ENCODE data around the gene C4orf17.

The C4orf17 gene

GRCh38 chr4:99571883-99572282 lies 61.1 kb downstream of the C4orf17 start:
- Histone ChIP-seq H3K4me3 (no peak overlapping the region), H3K27me3 (no peaks in the 10 kb centered on the region), H3K9me3 (replicated peaks in 1 of 11) (no peaks in the 10 kb centered on the region), H4K20me1 (no peaks in the 10 kb centered on the region), H3K27ac (no peak overlapping the region), H3K4me2 (no peak overlapping the region), H3K36me3 (no peaks in the 10 kb centered on the region), H3K9ac (no peak overlapping the region), H3K4me1 (peaks cover 0 to 15% (median 0%) of the 10 kb centered on the region in 10 experiments; a peak in 5 of 20 replicates)
- no peak for TF ChIP-seq Cebpa-rat (IDR thresholded peaks at IDR 0.05)

- H3K27ac ChIP-seq: no peak overlapping the region
- no peak overlapping the region for H3K4me3 ChIP-seq
- H3K4me2 ChIP-seq: no peak overlapping the region
- H3K9ac ChIP-seq: no peak overlapping the region
- no peaks in the 10 kb centered on the region for H3K36me3 ChIP-seq
- H3K9me3 ChIP-seq (replicated peaks in 1 of 11): no peaks in the 10 kb centered on the region
- TF ChIP-seq Cebpa-rat (IDR thresholded peaks at IDR 0.05): no peak
- H4K20me1 ChIP-seq: no peaks in the 10 kb centered on the region
- H3K27me3 ChIP-seq: no peaks in the 10 kb centered on the region
- H3K4me1 ChIP-seq: peaks cover 0 to 15% (median 0%) of the 10 kb centered on the region in 10 experiments; a peak in 5 of 20 replicates
Measured at GRCh38 chr4:99572527-99573240, 61.9 kb downstream of the C4orf17 start.

DNA sequence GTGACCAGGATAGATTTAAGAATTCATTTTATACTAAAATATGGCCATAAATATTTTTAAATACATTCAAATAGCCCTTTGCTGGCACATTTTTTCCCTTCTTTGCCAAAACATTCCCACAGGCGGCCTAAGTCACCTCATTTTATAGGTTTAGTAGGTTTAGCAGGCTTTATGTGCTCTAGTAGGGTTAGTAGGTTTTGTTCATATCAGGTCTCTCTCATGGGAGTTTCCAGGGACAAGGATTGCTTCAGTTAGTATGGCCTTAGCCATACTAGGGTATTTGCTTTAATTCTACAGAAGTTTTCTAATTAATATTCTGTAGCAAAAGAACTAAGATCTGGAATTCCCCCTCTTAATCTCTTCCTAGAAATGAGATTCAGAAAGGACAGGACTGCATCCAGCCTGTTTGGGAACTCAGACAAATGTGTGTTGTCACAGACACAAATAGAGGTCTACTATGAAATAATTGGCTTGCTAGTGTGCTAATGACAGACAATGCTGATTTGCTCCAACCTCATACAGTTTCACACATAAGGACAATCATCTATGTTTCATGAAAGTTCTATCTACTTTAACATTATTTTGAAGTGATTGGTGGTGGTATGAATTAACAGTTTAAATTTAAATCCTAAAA lies 63.0 kb downstream of the C4orf17 start:
- no peak overlapping the region for H3K9ac ChIP-seq
- H3K27me3 ChIP-seq: no peaks in the 10 kb centered on the region
- peaks cover 0 to 15% (median 0%) of the 10 kb centered on the region in 10 experiments; a peak in 5 of 20 replicates for H3K4me1 ChIP-seq

DNA sequence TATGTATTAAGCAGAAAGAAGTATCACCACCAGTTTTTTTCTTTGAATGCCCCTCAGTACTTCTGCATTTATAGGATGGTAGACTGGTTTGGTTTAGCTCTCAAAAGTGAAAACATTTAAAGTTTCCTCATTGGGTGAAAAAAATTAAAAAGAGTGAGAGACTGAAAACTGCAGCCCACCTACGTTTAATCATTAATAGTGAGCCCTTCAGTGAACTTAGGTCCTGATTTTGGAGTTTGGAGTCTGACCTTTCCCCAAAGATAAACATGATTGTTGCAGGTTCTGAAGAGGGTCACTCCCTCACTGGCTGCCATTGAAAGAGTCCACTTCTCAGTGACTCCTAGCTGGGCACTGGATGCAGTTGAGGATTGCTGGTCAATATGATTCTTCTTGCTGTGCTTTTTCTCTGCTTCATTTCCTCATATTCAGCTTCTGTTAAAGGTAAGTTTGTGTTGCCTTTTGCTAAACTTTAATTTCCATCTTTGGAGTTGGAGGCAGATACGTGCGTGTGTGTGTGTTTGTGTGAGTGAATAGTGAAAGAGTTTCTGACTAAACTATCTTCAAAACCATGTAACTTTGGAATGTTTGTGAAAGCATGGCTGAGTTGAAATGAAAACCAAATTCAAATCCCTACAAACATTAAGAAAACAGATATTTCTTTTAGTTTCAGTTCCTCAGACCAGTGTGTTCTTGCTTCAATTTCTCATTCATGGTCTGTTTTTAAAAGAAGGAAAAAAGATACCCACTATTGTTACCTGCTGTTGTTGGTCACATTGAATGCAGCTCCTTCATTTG lies 63.9 kb downstream of the C4orf17 start, which contains the start of gene MTTP:
Gene MTTP (plus strand): TSS at position 295 of the 795 bp plus-strand sequence. CDS start 86 bp downstream, at position 381.
- Histone ChIP-seq H3K9ac (peak within 1 kb of the TSS in 1 of 11 experiments; percentile 21; a peak in 1 of 22 replicates), H4K20me1 (no peaks in the 10 kb centered on the region), H3K27me3 (no peaks in the 10 kb centered on the region), H3K4me2 (peak within 1 kb of the TSS in 5 of 11 experiments; percentile 6 to 56 (median 38); a peak in 6 of 22 replicates), H3K4me1 (peaks cover 0 to 15% (median 0%) of the 10 kb centered on the region in 10 experiments; a peak in 5 of 20 replicates), H3K9me3 (replicated peaks in 1 of 11) (no peaks in the 10 kb centered on the region), H3K4me3 (no peak within 1 kb of the TSS), H3K27ac (peak within 1 kb of the TSS in 4 of 11 experiments; percentile 11 to 59 (median 42); a peak in 5 of 22 replicates), H3K36me3 (no peaks in the 10 kb centered on the region)
- no peak for TF ChIP-seq Cebpa-rat (IDR thresholded peaks at IDR 0.05)

More for the DNA sequence above, 63.0 kb downstream of the C4orf17 start:
- H3K4me3 ChIP-seq: no peak overlapping the region
- H4K20me1 ChIP-seq: no peaks in the 10 kb centered on the region
- H3K36me3 ChIP-seq: no peaks in the 10 kb centered on the region
- TF ChIP-seq Cebpa-rat (IDR thresholded peaks at IDR 0.05): no peak
- H3K9me3 ChIP-seq (replicated peaks in 1 of 11): no peaks in the 10 kb centered on the region
- H3K27ac ChIP-seq: no peak overlapping the region
- H3K4me2 ChIP-seq: no peak overlapping the region

- no peaks in the 10 kb centered on the region for H4K20me1 ChIP-seq
- no peaks in the 10 kb centered on the region for H3K36me3 ChIP-seq
- H3K27me3 ChIP-seq: no peaks in the 10 kb centered on the region
- H3K9ac ChIP-seq: no peak overlapping the region
- peaks cover 0 to 15% (median 0%) of the 10 kb centered on the region in 10 experiments; a peak in 5 of 20 replicates for H3K4me1 ChIP-seq
- H3K4me2 ChIP-seq: no peak overlapping the region
- H3K27ac ChIP-seq: no peak overlapping the region
- H3K9me3 ChIP-seq (replicated peaks in 1 of 11): no peaks in the 10 kb centered on the region
- TF ChIP-seq Cebpa-rat (IDR thresholded peaks at IDR 0.05): no peak
- no peak overlapping the region for H3K4me3 ChIP-seq
Measured at GRCh38 chr4:99578714-99579113, 67.9 kb downstream of the C4orf17 start.

DNA sequence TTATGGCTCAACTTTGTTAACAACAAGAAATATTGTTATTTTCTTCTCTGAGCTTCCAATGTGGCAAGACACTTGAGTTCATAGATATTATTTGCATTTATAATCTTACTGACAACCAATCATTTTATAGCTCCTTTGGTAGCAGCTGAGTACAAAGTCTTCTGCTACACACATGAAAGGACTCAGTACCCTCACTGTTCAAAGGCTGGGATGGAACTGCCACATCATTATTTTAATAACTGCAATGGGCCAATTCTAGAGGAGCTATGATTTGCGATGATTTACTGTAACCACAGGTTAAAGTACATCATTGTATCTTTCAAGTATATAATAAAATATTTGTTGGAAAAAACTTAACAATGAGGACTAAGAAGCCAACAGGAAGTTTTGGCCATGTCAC lies 74.7 kb downstream of the C4orf17 start:
- Histone ChIP-seq H3K4me3 (no peak overlapping the region), H3K4me2 (no peak overlapping the region), H3K27ac (no peak overlapping the region), H3K9me3 (replicated peaks in 1 of 11) (no peaks in the 10 kb centered on the region), H3K9ac (no peak overlapping the region), H3K27me3 (no peaks in the 10 kb centered on the region), H3K36me3 (no peaks in the 10 kb centered on the region), H4K20me1 (no peaks in the 10 kb centered on the region), H3K4me1 (no peaks in the 10 kb centered on the region)
- TF ChIP-seq Cebpa-rat (IDR thresholded peaks at IDR 0.05): no peak

GRCh38 chr4:99586322-99586721 lies 75.5 kb downstream of the C4orf17 start:
- Histone ChIP-seq H3K9me3 (replicated peaks in 1 of 11) (no peaks in the 10 kb centered on the region), H3K27me3 (no peaks in the 10 kb centered on the region), H3K4me2 (no peak overlapping the region), H3K4me3 (no peak overlapping the region), H3K27ac (no peak overlapping the region), H4K20me1 (no peaks in the 10 kb centered on the region), H3K36me3 (no peaks in the 10 kb centered on the region), H3K4me1 (no peaks in the 10 kb centered on the region), H3K9ac (no peak overlapping the region)
- TF ChIP-seq Cebpa-rat (IDR thresholded peaks at IDR 0.05): no peak

- H3K36me3 ChIP-seq: no peaks in the 10 kb centered on the region
- no peaks in the 10 kb centered on the region for H3K27me3 ChIP-seq
- no peaks in the 10 kb centered on the region for H3K9me3 ChIP-seq (replicated peaks in 1 of 11)
- TF ChIP-seq Cebpa-rat (IDR thresholded peaks at IDR 0.05): no peak
- no peak overlapping the region for H3K4me2 ChIP-seq
- H3K4me1 ChIP-seq: no peaks in the 10 kb centered on the region
- H3K9ac ChIP-seq: no peak overlapping the region
- no peak overlapping the region for H3K27ac ChIP-seq
- H3K4me3 ChIP-seq: no peak overlapping the region
- no peaks in the 10 kb centered on the region for H4K20me1 ChIP-seq
Measured at GRCh38 chr4:99586797-99587196, 76.0 kb downstream of the C4orf17 start.

GRCh38 chr4:99587309-99587708 lies 76.5 kb downstream of the C4orf17 start:
- H3K4me1 ChIP-seq: no peaks in the 10 kb centered on the region
- H3K4me2 ChIP-seq: no peak overlapping the region
- H4K20me1 ChIP-seq: no peaks in the 10 kb centered on the region
- H3K27me3 ChIP-seq: no peaks in the 10 kb centered on the region
- H3K4me3 ChIP-seq: no peak overlapping the region
- H3K9me3 ChIP-seq (replicated peaks in 1 of 11): no peaks in the 10 kb centered on the region
- no peak for TF ChIP-seq Cebpa-rat (IDR thresholded peaks at IDR 0.05)
- no peaks in the 10 kb centered on the region for H3K36me3 ChIP-seq
- H3K9ac ChIP-seq: no peak overlapping the region
- no peak overlapping the region for H3K27ac ChIP-seq

All from BLaER1 treated with 17β-estradiol and CSF1 and Interleukin-3, amounts not matched to agents 10 nM and 100 nM (cell line).